GM18499 (cell line): ENCODE results near the gene STK17B.
A peak's percentile ranks its signal among the peaks of the same experiment; 100 is the strongest.
"Not testable (repeated sequence)": the region's sequence is repeated elsewhere in the genome, so short reads cannot be mapped to it uniquely, and the experiment has no call there.

Experiments used
- ATAC-seq: cut with Tn5 transposase; IDR thresholded peaks from one replicate; pipeline ENCODE4 v1.9.1; 2021; ENCODE audit warnings: moderate number of reproducible peaks; ENCODE audit not compliant: insufficient read depth, unreplicated experiment

STK17B gene

DNA sequence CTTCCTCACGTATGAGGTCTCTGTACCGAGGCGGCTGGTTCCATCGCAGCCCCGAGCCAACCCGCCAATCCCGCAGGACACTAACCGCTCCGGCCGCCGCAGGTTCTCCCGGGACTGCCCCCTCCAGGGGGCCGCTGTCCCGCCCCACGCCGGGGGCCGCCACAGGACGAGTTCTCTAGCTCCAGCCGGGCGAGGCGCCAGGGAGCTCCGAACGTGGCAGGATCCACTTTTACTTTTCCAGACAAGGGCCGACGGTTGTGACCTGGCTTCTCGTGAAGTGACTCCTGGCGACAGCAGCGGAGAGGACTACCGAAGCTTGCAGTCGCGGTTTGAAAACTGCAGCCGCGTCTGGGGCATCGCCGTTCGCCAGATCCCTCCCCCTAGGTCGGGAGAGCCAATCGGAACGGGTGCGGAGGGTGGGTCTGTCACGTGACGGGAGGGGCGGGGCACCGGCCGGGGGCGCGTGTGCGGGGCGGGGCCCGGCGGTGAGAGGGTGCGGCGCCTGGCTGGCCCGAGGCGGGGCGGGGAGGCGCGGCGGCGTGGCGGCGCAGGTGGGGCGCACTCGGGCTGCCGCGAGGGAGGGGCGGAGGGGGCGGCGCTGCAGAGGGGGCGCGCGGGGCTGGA lies at the start of gene STK17B:
TSS of gene STK17B (minus strand) at position 331 of the 624 bp plus-strand sequence. CDS start 8,195 bp downstream, outside the sequence.
- peak; percentile 19 for ATAC-seq

DNA sequence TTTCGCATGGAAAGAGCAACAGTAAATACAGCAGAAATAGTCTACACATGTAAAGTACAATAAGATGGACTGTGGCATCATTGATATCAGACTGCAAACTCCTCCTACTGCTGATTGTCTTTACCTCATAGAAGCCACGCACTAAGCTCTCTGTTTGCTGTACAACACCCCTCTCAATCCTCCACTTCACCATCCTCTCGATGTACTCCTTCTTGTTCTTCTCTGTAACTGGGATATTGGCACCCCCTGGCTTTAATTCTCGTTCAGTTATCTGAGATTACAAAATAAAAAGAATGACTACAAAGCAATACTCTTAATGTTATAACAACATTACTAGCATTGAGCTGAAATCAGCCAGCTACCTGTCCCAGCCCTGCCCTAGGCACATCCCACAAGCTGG lies 49.3 kb upstream of the STK17B start:
- ATAC-seq, result no peak

GRCh38 chr2:196219671-196220070 lies 48.3 kb upstream of the STK17B start:
- no peak for ATAC-seq

DNA sequence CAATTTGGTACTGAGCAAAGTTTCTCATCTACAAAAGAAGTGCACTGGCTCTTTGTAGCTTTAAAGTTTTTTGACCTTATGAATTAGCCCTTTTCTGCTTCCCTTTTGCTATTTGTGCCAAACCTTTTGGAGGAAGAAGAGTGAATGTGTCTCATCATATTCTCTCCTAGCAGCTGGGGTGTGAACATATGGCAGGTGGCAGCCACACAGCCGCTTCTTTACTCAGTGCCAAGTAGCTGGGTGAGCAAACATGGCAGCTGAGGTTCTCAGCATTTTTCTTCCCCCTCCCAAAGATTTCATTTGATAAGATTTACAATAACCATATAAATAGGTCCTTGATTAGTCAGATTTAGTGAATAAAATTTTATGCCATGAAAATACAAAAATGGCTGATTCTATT lies 46.7 kb upstream of the STK17B start:
- no peak for ATAC-seq

DNA sequence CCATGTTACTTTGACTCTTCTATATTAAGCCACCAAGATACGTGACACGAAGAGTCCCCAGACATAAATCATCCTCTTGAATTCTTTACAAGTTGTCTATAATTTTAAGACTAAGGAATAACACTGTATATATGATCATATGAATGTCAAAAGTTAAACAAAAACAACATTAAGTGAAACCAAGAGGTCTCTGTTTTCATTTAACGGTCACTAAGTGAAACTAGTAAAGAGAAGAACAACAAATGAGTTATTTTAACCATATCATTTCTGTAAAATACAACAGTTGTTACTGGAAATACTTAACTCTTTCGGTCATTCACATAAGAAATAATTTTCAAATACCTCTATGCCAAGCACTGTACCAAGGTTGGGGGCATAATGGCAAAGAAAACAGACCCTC lies 45.7 kb upstream of the STK17B start:
- no peak for ATAC-seq

GRCh38 chr2:196215376-196215775 lies 44.0 kb upstream of the STK17B start:
- no peak for ATAC-seq

GRCh38 chr2:196214156-196214555 lies 42.8 kb upstream of the STK17B start:
- no peak for ATAC-seq

DNA sequence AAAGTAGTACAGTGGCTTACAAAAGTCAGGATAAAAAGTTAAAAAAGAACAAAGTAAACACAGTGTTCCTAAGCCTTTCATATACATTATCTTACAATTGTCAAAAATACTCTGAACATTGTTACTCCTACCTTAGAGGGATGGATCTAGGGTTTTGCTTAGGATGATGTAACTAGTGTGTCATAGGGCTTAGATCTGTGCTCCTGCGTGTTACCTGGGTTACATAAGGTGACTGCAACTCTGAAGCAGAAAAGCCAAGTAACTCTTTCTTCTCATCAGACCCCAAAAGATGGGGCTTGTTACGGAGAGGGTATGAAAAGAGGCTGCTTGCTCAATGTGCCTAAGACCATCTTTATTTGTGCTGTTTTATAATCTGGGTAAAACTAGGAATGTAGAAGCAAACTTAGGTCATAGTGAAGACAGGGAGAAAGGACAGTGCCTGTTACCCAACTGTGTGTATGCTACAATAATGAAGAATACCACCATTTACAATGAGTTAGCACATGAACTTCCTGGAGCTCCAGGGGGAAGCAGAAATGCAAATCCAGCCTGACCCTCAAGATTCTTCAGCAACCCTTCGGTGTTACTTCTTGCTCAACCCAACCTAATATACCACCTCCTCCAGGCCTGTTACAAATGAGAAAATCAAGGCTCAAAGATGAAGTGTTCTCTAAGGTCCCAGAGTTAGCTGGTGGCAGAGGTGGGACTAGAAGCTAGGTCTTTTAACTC lies 42.0 kb upstream of the STK17B start:
- ATAC-seq, result no peak

GRCh38 chr2:196208915-196209314 lies 37.5 kb upstream of the STK17B start:
- no peak for ATAC-seq

DNA sequence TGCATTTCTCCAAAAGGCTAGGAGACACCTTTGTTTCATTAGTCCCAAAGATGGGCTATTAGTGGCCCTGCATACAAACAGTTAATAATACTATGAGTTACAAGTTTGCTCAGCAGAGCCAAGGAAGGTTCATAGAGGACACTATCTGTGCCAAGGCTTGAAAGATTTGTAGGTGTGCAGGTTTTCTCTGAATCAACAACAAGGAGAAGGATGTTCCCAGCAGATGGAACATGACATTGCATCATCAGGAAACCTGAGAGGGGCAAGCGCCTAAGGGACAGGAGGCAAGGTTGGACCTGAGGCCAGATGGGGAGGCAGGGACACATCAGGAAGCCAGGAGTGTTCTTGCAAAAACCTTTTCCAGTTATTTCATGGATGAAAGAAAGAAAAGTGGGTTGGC lies 35.4 kb upstream of the STK17B start:
- ATAC-seq, result no peak

DNA sequence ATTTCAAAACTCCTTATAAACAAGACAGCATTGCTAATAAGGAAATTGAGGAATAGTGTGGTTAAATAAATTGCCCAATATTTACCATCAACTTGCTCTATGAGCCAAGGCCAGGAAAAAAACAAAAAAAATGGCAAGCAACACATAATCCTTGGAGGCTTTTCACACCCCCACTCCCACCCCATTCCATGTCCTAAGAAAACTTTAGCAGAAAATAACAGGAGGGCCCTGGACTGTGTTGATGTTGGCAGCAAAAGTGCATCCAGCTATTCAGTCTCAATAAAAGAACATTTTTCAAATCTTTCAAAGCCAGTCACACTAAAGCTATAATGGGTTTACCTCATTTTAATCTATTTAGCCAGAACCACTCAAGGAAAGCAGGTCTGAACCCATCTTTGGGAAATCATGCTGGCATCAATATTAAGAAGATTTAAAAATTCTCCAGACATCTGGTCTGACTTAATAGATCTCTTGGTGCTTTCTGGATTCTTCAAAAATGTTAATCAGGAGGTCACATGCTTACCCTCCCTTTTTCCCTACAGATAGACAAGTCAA lies 34.6 kb upstream of the STK17B start:
- no peak for ATAC-seq

- no peak for ATAC-seq
Measured at GRCh38 chr2:196205011-196205766, 33.8 kb upstream of the STK17B start.

- ATAC-seq, result no peak
Measured at GRCh38 chr2:196201229-196202009, 30.0 kb upstream of the STK17B start.

DNA sequence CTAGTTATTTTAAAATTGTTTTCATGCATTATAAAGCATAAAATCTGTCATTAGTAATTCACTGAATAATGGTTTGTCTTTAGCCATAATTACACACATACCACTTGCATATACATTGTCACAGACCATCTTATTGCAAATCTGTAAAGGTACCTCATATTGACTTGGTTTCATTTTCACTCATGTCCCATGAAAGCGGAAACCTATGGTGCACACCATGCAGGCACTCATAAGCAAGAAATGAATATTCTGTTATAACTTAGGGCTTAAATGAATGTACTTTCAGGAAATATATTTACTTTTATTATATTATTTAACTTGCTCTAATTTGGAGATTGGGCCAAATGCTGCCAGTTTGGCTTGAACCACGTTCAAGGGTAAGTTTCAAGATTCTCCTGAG lies 29.2 kb upstream of the STK17B start:
- peak; percentile 99 for ATAC-seq

GRCh38 chr2:196195758-196196157 lies 24.4 kb upstream of the STK17B start:
- ATAC-seq, result no peak

- ATAC-seq, result no peak
Measured at GRCh38 chr2:196195302-196195701, 23.9 kb upstream of the STK17B start.

DNA sequence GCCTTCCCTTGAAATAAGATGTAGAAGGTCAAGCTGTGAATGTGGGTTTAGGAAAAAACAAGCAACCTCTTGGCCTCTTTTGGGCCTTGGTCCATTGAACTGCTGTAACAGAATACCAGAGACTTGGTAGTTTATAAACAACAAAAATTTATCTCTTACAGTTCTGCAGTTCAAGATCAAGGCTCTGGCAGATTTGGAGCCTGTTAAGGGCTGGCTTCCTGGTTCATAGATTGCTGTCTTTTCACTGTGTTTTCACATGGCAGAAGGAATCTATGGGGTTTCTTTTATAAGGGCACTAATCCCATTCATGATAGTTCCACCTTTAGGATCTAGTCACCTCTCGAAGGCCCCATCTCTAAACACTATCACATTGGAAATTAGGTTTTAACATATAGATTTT lies 20.2 kb upstream of the STK17B start:
- ATAC-seq, result no peak

- ATAC-seq, result no peak
Measured at GRCh38 chr2:196187898-196188458, 16.6 kb upstream of the STK17B start.

GRCh38 chr2:196187175-196187700 lies 15.9 kb upstream of the STK17B start:
- not testable (repeated sequence) for ATAC-seq
